ENCODE measurements around the gene GAD1.

GRCh38 chr2:170770008-170770605, 46.6 kb upstream of the GAD1 start, which contains the start of gene ERICH2:
- TF ChIP-seq CTCF (IDR thresholded peaks at IDR 0.05; ENCODE audit: insufficient read depth, low read length), result no peak
- TF ChIP-seq POLR2AphosphoS5 (IDR thresholded peaks at IDR 0.05; ENCODE audit: low read depth), result no peak
- no peak for TF ChIP-seq REST (IDR thresholded peaks at IDR 0.05; ENCODE audit: insufficient replicate concordance, low read depth)
- no peak for TF ChIP-seq GABPA (IDR thresholded peaks at IDR 0.05; ENCODE audit: low read depth)

Data from HL-60 (cell line).